Measurements from ENCODE around the gene ANXA4. TPM values are rescaled to one million over a fixed set of nuclear protein-coding genes. Genes with fewer than 3 reads are reported as not detected.

ANXA4 gene
- total RNA-seq, 1 donor from 2014 or later, result 73.6 TPM

DNA sequence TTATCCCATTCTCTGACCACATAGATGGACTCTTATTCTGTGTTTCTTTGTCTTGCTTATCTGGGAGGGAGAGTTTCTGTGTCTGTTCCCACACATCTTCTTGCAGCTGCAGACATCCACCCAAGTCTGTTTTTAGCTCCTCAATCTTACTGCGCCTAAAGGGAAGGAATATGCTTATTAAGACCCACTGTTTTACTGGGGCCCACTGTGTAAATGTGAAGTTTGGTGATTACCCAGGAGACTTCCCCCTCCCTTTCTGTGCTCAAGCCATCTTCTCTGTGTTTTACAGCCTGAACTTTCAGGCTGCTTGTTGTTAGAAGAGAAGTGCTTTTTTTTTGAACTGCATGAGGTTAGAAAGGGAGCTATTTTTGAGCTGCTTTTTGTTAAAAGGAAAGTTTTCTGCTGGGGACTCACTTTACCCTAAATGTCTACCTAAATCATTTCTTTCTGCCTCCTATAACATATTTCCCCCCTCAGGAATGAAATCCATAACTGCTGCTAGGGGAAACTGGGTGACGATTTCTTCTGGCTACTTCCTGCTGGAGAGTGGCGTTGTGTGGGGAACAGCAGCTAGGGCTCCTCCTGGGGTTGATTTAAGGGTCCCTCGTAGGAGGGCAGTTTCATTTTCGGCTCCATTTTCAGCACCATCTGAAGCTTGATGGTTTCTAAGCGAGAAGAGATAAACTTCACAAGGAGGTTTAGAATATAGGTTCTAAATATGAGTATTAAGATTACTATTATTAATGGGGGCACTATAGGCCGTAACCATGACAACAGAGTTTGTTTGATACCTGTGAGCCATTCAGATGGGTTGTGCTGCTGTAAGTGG lies 48.1 kb downstream of the ANXA4 start:
- Histone ChIP-seq H3K4me3 (ENCODE audit: low read depth, low read length) (no peak overlapping the region), H3K27me3 (ENCODE audit: control insufficient read depth, insufficient read depth, low read length) (no peaks in the 10 kb centered on the region), H3K36me3 (ENCODE audit: control insufficient read depth, insufficient read depth, low read length) (peaks cover 3% of the 10 kb centered on the region)
- no peak for DNase-seq (ENCODE audit: low read depth)
- TF ChIP-seq, protein P1, sequence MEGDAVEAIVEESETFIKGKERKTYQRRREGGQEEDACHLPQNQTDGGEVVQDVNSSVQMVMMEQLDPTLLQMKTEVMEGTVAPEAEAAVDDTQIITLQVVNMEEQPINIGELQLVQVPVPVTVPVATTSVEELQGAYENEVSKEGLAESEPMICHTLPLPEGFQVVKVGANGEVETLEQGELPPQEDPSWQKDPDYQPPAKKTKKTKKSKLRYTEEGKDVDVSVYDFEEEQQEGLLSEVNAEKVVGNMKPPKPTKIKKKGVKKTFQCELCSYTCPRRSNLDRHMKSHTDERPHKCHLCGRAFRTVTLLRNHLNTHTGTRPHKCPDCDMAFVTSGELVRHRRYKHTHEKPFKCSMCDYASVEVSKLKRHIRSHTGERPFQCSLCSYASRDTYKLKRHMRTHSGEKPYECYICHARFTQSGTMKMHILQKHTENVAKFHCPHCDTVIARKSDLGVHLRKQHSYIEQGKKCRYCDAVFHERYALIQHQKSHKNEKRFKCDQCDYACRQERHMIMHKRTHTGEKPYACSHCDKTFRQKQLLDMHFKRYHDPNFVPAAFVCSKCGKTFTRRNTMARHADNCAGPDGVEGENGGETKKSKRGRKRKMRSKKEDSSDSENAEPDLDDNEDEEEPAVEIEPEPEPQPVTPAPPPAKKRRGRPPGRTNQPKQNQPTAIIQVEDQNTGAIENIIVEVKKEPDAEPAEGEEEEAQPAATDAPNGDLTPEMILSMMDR (IDR thresholded peaks at IDR 0.05; ENCODE audit: insufficient read depth, low read length, poor library complexity, severe bottlenecking), result no peak

DNA sequence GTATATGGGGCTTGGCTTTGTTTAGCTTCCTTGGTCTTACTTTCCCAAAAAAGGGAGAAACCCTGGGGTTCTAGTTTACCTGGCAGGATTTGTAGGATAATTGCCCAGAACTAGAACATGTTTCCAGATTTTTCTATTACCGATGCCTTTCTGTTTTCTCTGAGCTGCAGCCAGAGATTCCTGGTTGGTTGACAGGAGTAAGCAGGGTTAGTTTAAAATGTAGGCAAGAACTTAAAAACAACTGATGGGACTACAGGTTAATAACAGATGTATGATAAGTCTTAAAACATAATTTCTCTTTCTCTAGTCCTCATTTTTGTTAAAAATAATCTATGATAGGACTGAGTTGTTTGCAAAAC lies 48.6 kb downstream of the ANXA4 start:
- TF ChIP-seq, protein P1 (IDR thresholded peaks at IDR 0.05; ENCODE audit: insufficient read depth, low read length, poor library complexity, severe bottlenecking), result no peak
- peaks cover 3% of the 10 kb centered on the region for H3K36me3 ChIP-seq (ENCODE audit: control insufficient read depth, insufficient read depth, low read length)
- DNase-seq (ENCODE audit: low read depth), result no peak

DNA sequence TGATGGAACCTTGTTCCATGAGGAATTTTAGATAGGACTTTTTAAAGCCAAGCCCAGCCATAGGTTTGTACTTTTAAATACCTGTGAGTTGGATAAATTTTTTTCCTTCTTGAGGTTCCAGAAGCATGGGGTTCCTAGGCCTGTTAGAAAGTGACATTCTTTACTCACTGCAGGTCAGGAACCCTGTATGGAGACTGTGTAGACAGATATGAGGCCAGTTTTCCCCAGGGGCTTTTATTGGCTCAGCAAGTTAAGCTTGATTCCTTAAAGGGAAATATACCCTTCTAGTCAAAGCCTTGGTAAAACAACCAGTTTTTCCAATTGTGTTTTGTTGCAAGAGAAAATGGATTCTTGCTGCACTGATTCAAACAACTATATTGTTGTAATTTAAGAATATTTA lies 49.1 kb downstream of the ANXA4 start:
- DNase-seq (ENCODE audit: low read depth), result no peak
- peaks cover 3% of the 10 kb centered on the region for H3K36me3 ChIP-seq (ENCODE audit: control insufficient read depth, insufficient read depth, low read length)
- no peak overlapping the region for H3K4me3 ChIP-seq (ENCODE audit: low read depth, low read length)
- H3K27me3 ChIP-seq (ENCODE audit: control insufficient read depth, insufficient read depth, low read length), result no peaks in the 10 kb centered on the region
- TF ChIP-seq, protein P1 (IDR thresholded peaks at IDR 0.05; ENCODE audit: insufficient read depth, low read length, poor library complexity, severe bottlenecking), result no peak

More for the DNA sequence above, 48.6 kb downstream of the ANXA4 start:
- Histone ChIP-seq H3K27me3 (ENCODE audit: control insufficient read depth, insufficient read depth, low read length) (no peaks in the 10 kb centered on the region), H3K4me3 (ENCODE audit: low read depth, low read length) (no peak overlapping the region)

DNA sequence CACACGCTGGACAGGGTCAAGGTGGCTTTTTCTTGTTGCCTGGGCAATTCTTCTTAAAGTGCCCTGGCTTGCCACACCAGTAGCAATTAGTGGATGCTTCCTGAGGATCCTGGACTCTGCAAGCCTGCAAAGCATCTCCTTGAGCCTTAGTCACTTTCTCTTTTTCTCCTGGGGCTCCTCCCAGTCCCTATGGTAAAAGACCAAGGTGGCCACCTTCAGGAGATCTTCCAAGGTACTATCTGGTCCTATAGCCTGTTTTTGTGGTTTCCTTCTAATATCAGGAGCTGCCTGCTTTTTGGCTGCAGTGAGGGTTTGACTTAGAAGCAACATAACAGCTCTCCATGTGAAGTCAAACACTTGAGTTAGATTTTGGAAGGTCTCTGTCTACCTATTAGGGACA lies 54.2 kb downstream of the ANXA4 start:
- Histone ChIP-seq H3K4me3 (ENCODE audit: low read depth, low read length) (no peak overlapping the region), H3K27me3 (ENCODE audit: control insufficient read depth, insufficient read depth, low read length) (no peaks in the 10 kb centered on the region), H3K36me3 (ENCODE audit: control insufficient read depth, insufficient read depth, low read length) (no peaks in the 10 kb centered on the region)
- DNase-seq (ENCODE audit: low read depth), result no peak
- TF ChIP-seq, protein P1 (IDR thresholded peaks at IDR 0.05; ENCODE audit: insufficient read depth, low read length, poor library complexity, severe bottlenecking), result no peak

DNA sequence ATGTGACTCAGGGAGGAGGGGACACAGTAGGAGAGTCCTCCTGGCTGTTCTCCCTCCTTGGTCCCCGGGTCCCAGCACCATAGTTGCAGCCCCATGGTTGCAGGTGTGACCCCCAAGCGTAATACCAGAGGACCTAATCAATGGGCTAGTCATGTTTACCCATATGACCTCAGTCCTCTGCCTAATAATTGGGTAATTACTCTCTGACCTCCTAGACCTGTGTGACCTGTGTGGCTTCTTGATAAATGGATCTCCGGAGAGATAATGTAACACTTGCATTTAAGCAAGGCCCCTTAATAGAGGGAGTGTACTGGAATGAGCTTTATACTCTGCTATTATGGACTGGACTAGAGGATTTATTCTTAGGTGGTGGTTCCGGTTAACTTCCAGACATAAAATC lies 55.3 kb downstream of the ANXA4 start:
- DNase-seq (ENCODE audit: low read depth), result no peak
- Histone ChIP-seq H3K36me3 (ENCODE audit: control insufficient read depth, insufficient read depth, low read length) (no peaks in the 10 kb centered on the region), H3K27me3 (ENCODE audit: control insufficient read depth, insufficient read depth, low read length) (no peaks in the 10 kb centered on the region), H3K4me3 (ENCODE audit: low read depth, low read length) (no peak overlapping the region)
- TF ChIP-seq, protein P1 (IDR thresholded peaks at IDR 0.05; ENCODE audit: insufficient read depth, low read length, poor library complexity, severe bottlenecking), result no peak

DNA sequence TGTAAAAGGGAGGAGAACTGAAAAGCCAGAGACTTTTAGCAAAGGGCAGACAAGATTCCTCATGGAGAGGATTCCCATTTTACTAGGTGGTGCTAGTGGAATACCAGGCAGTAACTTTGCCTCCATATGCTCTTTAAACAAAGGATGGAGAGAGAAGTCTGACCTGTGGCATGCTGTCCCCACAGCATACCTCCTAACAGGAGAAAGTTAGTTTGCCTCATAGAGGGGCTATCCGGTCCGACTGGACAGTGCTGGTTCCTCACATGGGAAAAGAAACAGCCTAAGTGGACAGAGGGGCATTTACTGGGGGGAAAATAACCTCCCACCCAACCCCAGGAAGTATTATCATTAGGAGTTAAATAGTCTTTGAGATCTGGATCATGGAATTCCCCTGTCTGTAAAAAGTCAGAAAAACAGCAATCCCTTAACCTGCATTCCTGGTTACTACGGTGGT lies 55.9 kb downstream of the ANXA4 start:
- TF ChIP-seq, protein P1 (IDR thresholded peaks at IDR 0.05; ENCODE audit: insufficient read depth, low read length, poor library complexity, severe bottlenecking), result no peak
- H3K36me3 ChIP-seq (ENCODE audit: control insufficient read depth, insufficient read depth, low read length), result no peaks in the 10 kb centered on the region
- peak overlapping the region; percentile 30 for H3K4me3 ChIP-seq (ENCODE audit: low read depth, low read length)
- no peaks in the 10 kb centered on the region for H3K27me3 ChIP-seq (ENCODE audit: control insufficient read depth, insufficient read depth, low read length)
- no peak for DNase-seq (ENCODE audit: low read depth)

Measured in kidney epithelial cell (primary cell).